ENCODE measurements around the gene ERVH48-1.
"Not testable (repeated sequence)": the region's sequence is repeated elsewhere in the genome, so short reads cannot be mapped to it uniquely, and the experiment has no call there.

ERVH48-1 gene

GRCh38 chr21:42964086-42964485 is 38.7 kb upstream of the ERVH48-1 start:
- Histone ChIP-seq H3K36me3 (ENCODE audit: control insufficient read depth, insufficient read depth, low read length) (no peaks in the 10 kb centered on the region), H3K27ac (ENCODE audit: insufficient read depth, low read depth, low read length, poor library complexity, severe bottlenecking) (no peak overlapping the region), H3K9me3 (ENCODE audit: control insufficient read depth, low read length) (no peaks in the 10 kb centered on the region), H3K4me3 (ENCODE audit: insufficient read depth, low read depth, low read length) (no peak overlapping the region), H3K27me3 (ENCODE audit: control insufficient read depth, insufficient read depth, low read length, poor library complexity, severe bottlenecking) (no peaks in the 10 kb centered on the region), H3K4me1 (ENCODE audit: control insufficient read depth, insufficient read depth, low read length) (no peaks in the 10 kb centered on the region)
- 93 to 94% methylated on average over 9 of the region's 9 CpGs for WGBS, 2 experiments

- H3K4me3 ChIP-seq (ENCODE audit: insufficient read depth, low read depth, low read length), result no peak overlapping the region
- H3K27me3 ChIP-seq (ENCODE audit: control insufficient read depth, insufficient read depth, low read length, poor library complexity, severe bottlenecking), result no peaks in the 10 kb centered on the region
- 79 to 81% methylated on average over 6 of the region's 6 CpGs for WGBS, 2 experiments
- H3K27ac ChIP-seq (ENCODE audit: insufficient read depth, low read depth, low read length, poor library complexity, severe bottlenecking), result no peak overlapping the region
- no peaks in the 10 kb centered on the region for H3K4me1 ChIP-seq (ENCODE audit: control insufficient read depth, insufficient read depth, low read length)
- H3K9me3 ChIP-seq (ENCODE audit: control insufficient read depth, low read length), result no peaks in the 10 kb centered on the region
- H3K36me3 ChIP-seq (ENCODE audit: control insufficient read depth, insufficient read depth, low read length), result no peaks in the 10 kb centered on the region
Observed at GRCh38 chr21:42962380-42963007, 37.1 kb upstream of the ERVH48-1 start.

- H3K9me3 ChIP-seq (ENCODE audit: control insufficient read depth, low read length), result no peaks in the 10 kb centered on the region
- no peak overlapping the region for H3K27ac ChIP-seq (ENCODE audit: insufficient read depth, low read depth, low read length, poor library complexity, severe bottlenecking)
- no peaks in the 10 kb centered on the region for H3K36me3 ChIP-seq (ENCODE audit: control insufficient read depth, insufficient read depth, low read length)
- H3K27me3 ChIP-seq (ENCODE audit: control insufficient read depth, insufficient read depth, low read length, poor library complexity, severe bottlenecking), result no peaks in the 10 kb centered on the region
- H3K4me1 ChIP-seq (ENCODE audit: control insufficient read depth, insufficient read depth, low read length), result no peaks in the 10 kb centered on the region
- no peak overlapping the region for H3K4me3 ChIP-seq (ENCODE audit: insufficient read depth, low read depth, low read length)
- WGBS, 2 experiments, result 52 to 73% methylated on average over 3 of the region's 3 CpGs
Observed at GRCh38 chr21:42959728-42960127, 34.3 kb upstream of the ERVH48-1 start.

DNA sequence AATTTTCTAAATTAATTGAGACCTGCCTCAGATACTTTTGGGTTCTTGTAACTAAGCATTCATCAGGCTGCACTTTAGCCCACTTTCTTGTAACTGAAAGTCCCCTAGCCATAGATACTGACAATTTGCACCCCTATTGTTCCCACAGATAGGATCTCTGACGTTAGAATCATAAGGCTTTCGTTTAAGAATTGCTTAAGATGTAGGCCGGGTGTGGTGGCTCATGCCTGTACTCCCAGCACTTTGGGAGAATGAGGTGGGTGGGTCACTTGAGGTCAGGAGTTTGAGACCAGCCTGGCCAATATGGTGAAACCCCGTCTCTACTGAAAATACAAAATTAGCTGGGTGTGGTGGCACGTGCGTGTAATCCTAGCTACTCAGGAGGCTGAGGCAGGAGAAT is 32.7 kb upstream of the ERVH48-1 start:
- H3K27ac ChIP-seq (ENCODE audit: insufficient read depth, low read depth, low read length, poor library complexity, severe bottlenecking); H3K36me3 ChIP-seq (ENCODE audit: control insufficient read depth, insufficient read depth, low read length); H3K4me3 ChIP-seq (ENCODE audit: insufficient read depth, low read depth, low read length); H3K27me3 ChIP-seq (ENCODE audit: control insufficient read depth, insufficient read depth, low read length, poor library complexity, severe bottlenecking); H3K4me1 ChIP-seq (ENCODE audit: control insufficient read depth, insufficient read depth, low read length); H3K9me3 ChIP-seq (ENCODE audit: control insufficient read depth, low read length): not testable (repeated sequence)
- WGBS, 2 experiments, result 90 to 92% methylated on average over 6 of the region's 6 CpGs

- no peaks in the 10 kb centered on the region for H3K36me3 ChIP-seq (ENCODE audit: control insufficient read depth, insufficient read depth, low read length)
- 69 to 72% methylated on average over 13 of the region's 13 CpGs for WGBS, 2 experiments
- no peak overlapping the region for H3K4me3 ChIP-seq (ENCODE audit: insufficient read depth, low read depth, low read length)
- H3K27me3 ChIP-seq (ENCODE audit: control insufficient read depth, insufficient read depth, low read length, poor library complexity, severe bottlenecking), result no peaks in the 10 kb centered on the region
- H3K4me1 ChIP-seq (ENCODE audit: control insufficient read depth, insufficient read depth, low read length), result no peaks in the 10 kb centered on the region
- no peak overlapping the region for H3K27ac ChIP-seq (ENCODE audit: insufficient read depth, low read depth, low read length, poor library complexity, severe bottlenecking)
- no peaks in the 10 kb centered on the region for H3K9me3 ChIP-seq (ENCODE audit: control insufficient read depth, low read length)
Observed at GRCh38 chr21:42956824-42957630, 31.6 kb upstream of the ERVH48-1 start.

DNA sequence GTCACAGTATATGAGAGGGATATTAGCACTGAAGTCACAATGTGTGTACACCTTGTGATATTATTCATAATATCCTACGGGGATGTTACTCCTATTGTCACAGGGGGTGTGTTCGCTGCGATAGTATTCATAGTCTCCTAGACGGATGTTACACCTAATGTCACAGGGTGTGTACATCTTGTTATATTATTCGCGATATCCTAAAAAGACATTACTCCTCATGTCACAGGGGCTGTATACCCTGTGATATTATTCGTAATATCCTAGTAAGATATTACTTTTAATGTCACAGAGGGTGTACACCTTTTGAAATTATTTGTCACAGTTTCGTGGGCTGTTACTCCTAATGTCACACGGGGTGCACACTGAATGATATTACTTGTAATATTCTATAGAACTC is 25.8 kb upstream of the ERVH48-1 start:
- H3K9me3 ChIP-seq (ENCODE audit: control insufficient read depth, low read length); H3K27me3 ChIP-seq (ENCODE audit: control insufficient read depth, insufficient read depth, low read length, poor library complexity, severe bottlenecking); H3K4me3 ChIP-seq (ENCODE audit: insufficient read depth, low read depth, low read length); H3K27ac ChIP-seq (ENCODE audit: insufficient read depth, low read depth, low read length, poor library complexity, severe bottlenecking); H3K36me3 ChIP-seq (ENCODE audit: control insufficient read depth, insufficient read depth, low read length); H3K4me1 ChIP-seq (ENCODE audit: control insufficient read depth, insufficient read depth, low read length): not testable (repeated sequence)
- WGBS, 2 experiments, result 95 to 96% methylated on average over 6 to 9 of the region's 9 CpGs

GRCh38 chr21:42949094-42949755 is 23.8 kb upstream of the ERVH48-1 start:
- not testable (repeated sequence) for H3K27me3 ChIP-seq (ENCODE audit: control insufficient read depth, insufficient read depth, low read length, poor library complexity, severe bottlenecking); H3K4me1 ChIP-seq (ENCODE audit: control insufficient read depth, insufficient read depth, low read length); H3K4me3 ChIP-seq (ENCODE audit: insufficient read depth, low read depth, low read length); H3K36me3 ChIP-seq (ENCODE audit: control insufficient read depth, insufficient read depth, low read length); H3K27ac ChIP-seq (ENCODE audit: insufficient read depth, low read depth, low read length, poor library complexity, severe bottlenecking); H3K9me3 ChIP-seq (ENCODE audit: control insufficient read depth, low read length)
- 94 to 97% methylated on average over 13 of the region's 13 CpGs for WGBS, 2 experiments

DNA sequence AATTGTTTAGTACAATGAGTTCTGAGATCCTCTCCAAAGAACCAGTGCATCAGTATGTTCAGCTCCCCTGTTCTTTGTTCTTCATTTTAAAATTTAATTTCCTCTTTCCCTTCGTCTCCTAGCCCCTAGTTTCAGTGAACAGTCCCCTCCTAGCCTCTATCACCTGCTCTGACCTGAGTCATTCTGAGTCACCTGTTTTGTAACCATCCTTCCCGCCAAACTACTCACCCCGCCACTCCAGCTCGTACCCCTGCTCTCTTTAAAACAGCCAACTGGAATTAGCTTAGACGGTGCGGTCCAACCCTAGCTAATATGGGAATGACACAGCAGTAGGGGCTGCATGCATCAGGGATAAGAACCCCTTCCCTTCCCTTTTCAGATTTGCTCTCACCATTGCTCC is 16.8 kb upstream of the ERVH48-1 start:
- Histone ChIP-seq H3K36me3 (ENCODE audit: control insufficient read depth, insufficient read depth, low read length) (no peaks in the 10 kb centered on the region), H3K27ac (ENCODE audit: insufficient read depth, low read depth, low read length, poor library complexity, severe bottlenecking) (no peak overlapping the region), H3K4me3 (ENCODE audit: insufficient read depth, low read depth, low read length) (no peak overlapping the region), H3K9me3 (ENCODE audit: control insufficient read depth, low read length) (no peaks in the 10 kb centered on the region), H3K27me3 (ENCODE audit: control insufficient read depth, insufficient read depth, low read length, poor library complexity, severe bottlenecking) (no peaks in the 10 kb centered on the region), H3K4me1 (ENCODE audit: control insufficient read depth, insufficient read depth, low read length) (no peaks in the 10 kb centered on the region)
- 79 to 80% methylated on average over 6 of the region's 6 CpGs for WGBS, 2 experiments

- H3K36me3 ChIP-seq (ENCODE audit: control insufficient read depth, insufficient read depth, low read length), result no peaks in the 10 kb centered on the region
- H3K9me3 ChIP-seq (ENCODE audit: control insufficient read depth, low read length), result no peaks in the 10 kb centered on the region
- no peak overlapping the region for H3K4me3 ChIP-seq (ENCODE audit: insufficient read depth, low read depth, low read length)
- 93 to 95% methylated on average over 6 of the region's 6 CpGs for WGBS, 2 experiments
- no peaks in the 10 kb centered on the region for H3K4me1 ChIP-seq (ENCODE audit: control insufficient read depth, insufficient read depth, low read length)
- no peak overlapping the region for H3K27ac ChIP-seq (ENCODE audit: insufficient read depth, low read depth, low read length, poor library complexity, severe bottlenecking)
- no peaks in the 10 kb centered on the region for H3K27me3 ChIP-seq (ENCODE audit: control insufficient read depth, insufficient read depth, low read length, poor library complexity, severe bottlenecking)
Observed at GRCh38 chr21:42941696-42942085, 16.3 kb upstream of the ERVH48-1 start.

DNA sequence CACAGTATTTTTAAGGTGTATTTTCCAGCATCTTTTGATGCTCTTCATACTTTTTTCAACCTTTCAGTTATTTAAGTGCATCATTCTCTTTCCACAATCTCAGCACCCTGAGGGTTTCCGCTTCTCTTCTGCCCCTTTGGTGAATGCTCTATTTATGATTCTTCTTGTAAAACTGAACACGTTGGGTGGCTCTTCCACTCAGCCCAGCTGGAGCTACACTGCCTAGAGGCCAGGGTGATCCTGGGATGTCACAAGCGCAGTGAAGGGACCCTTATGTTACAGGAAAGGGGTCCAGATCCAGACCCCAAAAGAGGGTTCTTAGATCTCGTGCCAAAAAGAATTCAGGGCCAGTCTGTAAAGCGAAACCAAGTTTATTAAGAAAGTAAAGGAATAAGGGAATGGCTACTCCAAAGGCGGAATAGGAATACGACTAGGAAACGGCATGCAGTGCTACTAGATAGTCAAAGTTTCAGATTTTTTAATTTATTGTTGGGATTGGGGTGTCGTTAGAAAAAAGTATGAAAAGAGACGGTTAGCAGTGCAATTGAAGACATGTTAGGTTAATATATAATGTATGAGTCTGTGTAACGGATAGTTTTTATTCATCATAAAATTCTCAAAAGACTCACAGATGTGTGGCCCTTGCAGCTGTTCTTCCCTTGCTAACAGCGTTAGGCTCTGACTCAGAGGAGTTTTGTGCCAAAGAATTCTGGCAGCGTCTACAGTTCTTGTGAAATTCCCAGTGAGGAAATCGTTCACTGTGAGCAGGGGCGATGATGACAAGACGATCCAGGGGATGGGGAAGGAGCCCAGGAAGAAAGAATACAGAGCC is 14.4 kb upstream of the ERVH48-1 start:
- Histone ChIP-seq H3K4me3 (ENCODE audit: insufficient read depth, low read depth, low read length) (no peak overlapping the region), H3K36me3 (ENCODE audit: control insufficient read depth, insufficient read depth, low read length) (no peaks in the 10 kb centered on the region), H3K27me3 (ENCODE audit: control insufficient read depth, insufficient read depth, low read length, poor library complexity, severe bottlenecking) (no peaks in the 10 kb centered on the region), H3K4me1 (ENCODE audit: control insufficient read depth, insufficient read depth, low read length) (no peaks in the 10 kb centered on the region), H3K27ac (ENCODE audit: insufficient read depth, low read depth, low read length, poor library complexity, severe bottlenecking) (no peak overlapping the region), H3K9me3 (ENCODE audit: control insufficient read depth, low read length) (no peaks in the 10 kb centered on the region)
- WGBS, 2 experiments, result 87 to 88% methylated on average over 16 of the region's 16 CpGs
